Spleen (tissue), 7 donors: ENCODE data around the gene SCGB1A1.

ENCODE experiments used
- POLR2A ChIP-seq, 3 donors: fragments of 450-650 bp; IDR thresholded peaks; one replicate each; pipeline ENCODE4 v1.5.1; 2017; ENCODE audit warnings: antibody characterized with exemption in 3 of 3, mild to moderate bottlenecking in 1 of 3
- TF ChIP-seq, protein P1 (sequence below), 11 experiments: fragments of 200-600 bp in 7 of 11; fragments of 450-650 bp in 4 of 11; sonication (generic) in 4 of 11; IDR thresholded peaks in 8 of 11; conservative IDR thresholded peaks in 3 of 11; 1 replicate in 7 of 11; 2 replicates in 4 of 11; pipeline versions ENCODE4 v1.4.0 to v1.8.0; 2016 to 2021; ENCODE audit warnings: antibody characterized with exemption in 11 of 11, inconsistent platforms in 4 of 11, mild to moderate bottlenecking in 1 of 11
- donor health status: DM: no; HTN: no; CAD: no; lungs with moderate emphysema.
- donor health status: DM: no; HTN: no; CAD: no.
- donor health status: DM: no; HTN: no; CAD: no.

DNA sequence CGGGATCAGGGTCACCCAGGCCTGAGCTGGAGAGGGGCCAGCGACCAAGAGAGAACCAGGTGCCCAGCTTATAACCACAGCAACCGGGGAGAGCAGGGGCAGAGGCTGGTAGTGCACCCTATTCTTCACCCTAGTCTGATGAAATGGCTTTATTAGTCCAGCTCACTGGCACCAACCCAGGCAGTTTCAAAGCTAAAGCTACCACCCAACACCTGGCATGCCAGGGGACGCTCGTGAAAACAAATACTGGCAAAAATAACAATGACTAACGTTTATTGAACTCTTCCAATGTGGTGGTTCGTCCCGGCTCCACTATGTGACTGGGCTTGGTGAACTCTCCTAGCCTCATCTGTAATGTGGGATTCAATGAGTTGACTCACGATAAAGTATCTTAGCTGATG, 30.6 kb downstream of the SCGB1A1 start:
- TF ChIP-seq, protein P1, sequence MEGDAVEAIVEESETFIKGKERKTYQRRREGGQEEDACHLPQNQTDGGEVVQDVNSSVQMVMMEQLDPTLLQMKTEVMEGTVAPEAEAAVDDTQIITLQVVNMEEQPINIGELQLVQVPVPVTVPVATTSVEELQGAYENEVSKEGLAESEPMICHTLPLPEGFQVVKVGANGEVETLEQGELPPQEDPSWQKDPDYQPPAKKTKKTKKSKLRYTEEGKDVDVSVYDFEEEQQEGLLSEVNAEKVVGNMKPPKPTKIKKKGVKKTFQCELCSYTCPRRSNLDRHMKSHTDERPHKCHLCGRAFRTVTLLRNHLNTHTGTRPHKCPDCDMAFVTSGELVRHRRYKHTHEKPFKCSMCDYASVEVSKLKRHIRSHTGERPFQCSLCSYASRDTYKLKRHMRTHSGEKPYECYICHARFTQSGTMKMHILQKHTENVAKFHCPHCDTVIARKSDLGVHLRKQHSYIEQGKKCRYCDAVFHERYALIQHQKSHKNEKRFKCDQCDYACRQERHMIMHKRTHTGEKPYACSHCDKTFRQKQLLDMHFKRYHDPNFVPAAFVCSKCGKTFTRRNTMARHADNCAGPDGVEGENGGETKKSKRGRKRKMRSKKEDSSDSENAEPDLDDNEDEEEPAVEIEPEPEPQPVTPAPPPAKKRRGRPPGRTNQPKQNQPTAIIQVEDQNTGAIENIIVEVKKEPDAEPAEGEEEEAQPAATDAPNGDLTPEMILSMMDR (IDR thresholded peaks at IDR 0.05 in 8 of 11, conservative IDR thresholded peaks at IDR 0.05 in 3 of 11): no peak
- TF ChIP-seq POLR2A (IDR thresholded peaks at IDR 0.05): no peak
